Endodermal cell (in vitro differentiated cells): ENCODE measurements around the gene COL24A1. TPM values are rescaled to one million over a fixed set of nuclear protein-coding genes. Genes with fewer than 3 reads are reported as not detected.

Source experiments
- DNase-seq: peaks from one replicate; pipeline ENCODE4 v3.0.0-alpha.2; 2017
- H3K27ac ChIP-seq: 2 replicates; pipeline ENCODE4 v1.5.1; 2013; ENCODE audit warnings: mild to moderate bottlenecking, low read depth, low read length, moderate library complexity
- H3K27me3 ChIP-seq: 2 replicates; pipeline ENCODE4 v1.6.1; 2013; ENCODE audit warnings: mild to moderate bottlenecking, low read length, moderate library complexity; ENCODE audit not compliant: insufficient read depth, control insufficient read depth, poor library complexity, severe bottlenecking
- H3K36me3 ChIP-seq: 2 replicates; pipeline ENCODE4 v1.7.0; 2013; ENCODE audit warnings: mild to moderate bottlenecking, low read length, moderate library complexity; ENCODE audit not compliant: control insufficient read depth, insufficient read depth
- H3K4me1 ChIP-seq: one replicate; pipeline ENCODE4 v1.7.0; 2013; ENCODE audit warnings: low read length; ENCODE audit not compliant: control insufficient read depth, insufficient read depth
- H3K4me3 ChIP-seq: 2 replicates; pipeline ENCODE4 v1.5.1; 2013; ENCODE audit warnings: mild to moderate bottlenecking, low read length, moderate library complexity
- H3K9ac ChIP-seq: 2 replicates; pipeline ENCODE4 v1.6.1; 2013; ENCODE audit warnings: mild to moderate bottlenecking, low read length, moderate library complexity; ENCODE audit not compliant: poor library complexity, severe bottlenecking; ENCODE audit errors: extremely low read depth
- H3K9me3 ChIP-seq: 2 replicates; pipeline ENCODE4 v1.6.1; 2013; ENCODE audit warnings: mild to moderate bottlenecking, low read length, moderate library complexity; ENCODE audit not compliant: control insufficient read depth
- H3K27ac Mint-ChIP-seq: 2 replicates; pipeline ENCODE4 v1.8.0; 2020; ENCODE audit warnings: mixed read lengths
- H3K27me3 Mint-ChIP-seq: 2 replicates; pipeline ENCODE4 v1.8.0; 2021; ENCODE audit warnings: mild to moderate bottlenecking, mixed read lengths; ENCODE audit not compliant: insufficient read depth
- H3K36me3 Mint-ChIP-seq: 2 replicates; pipeline ENCODE4 v1.8.0; 2020; ENCODE audit warnings: low read depth, mixed read lengths
- H3K4me1 Mint-ChIP-seq: 2 replicates; pipeline ENCODE4 v1.8.0; 2020; ENCODE audit warnings: mixed read lengths
- H3K4me3 Mint-ChIP-seq: 2 replicates; pipeline ENCODE4 v1.8.0; 2020; ENCODE audit warnings: mild to moderate bottlenecking, moderate library complexity, mixed read lengths
- H3K9me3 Mint-ChIP-seq: 2 replicates; pipeline ENCODE4 v1.8.0; 2020; ENCODE audit warnings: mild to moderate bottlenecking, mixed read lengths
- WGBS, 2 experiments: methylation state at CpG; one replicate each; pipeline versions ENCODE4 v1.1.5 to v1.1.7; 2013; ENCODE audit warnings: missing lambda C conversion rate in 2 of 2, mixed read lengths in 1 of 2; ENCODE audit not compliant: insufficient coverage in 1 of 2, insufficient read length in 1 of 2; 5-methylcytosine and 5-hydroxymethylcytosine counted together
- total RNA-seq, 2 donors: library from RNA; stranded (reverse); fragmentation: NEBNext Ultra II Directional in 1 of 2; extraction: Animal tissue kit (Norgen Biotek cat#: 25700) in 1 of 2; gene quantifications; 2 replicates in 1 of 2; 3 replicates in 1 of 2; pipeline ENCODE4 v1.2.1, GENCODE V29; 2021
- TF ChIP-seq, protein P1 (sequence below): fragments of 200-600 bp; sonication (generic); conservative IDR thresholded peaks from 2 replicates; pipeline ENCODE4 v1.5.0; 2021; ENCODE audit warnings: antibody characterized with exemption, mild to moderate bottlenecking

COL24A1 gene
- total RNA-seq, 2 donors from 2014 or later: 0.84 to 0.95 TPM

DNA sequence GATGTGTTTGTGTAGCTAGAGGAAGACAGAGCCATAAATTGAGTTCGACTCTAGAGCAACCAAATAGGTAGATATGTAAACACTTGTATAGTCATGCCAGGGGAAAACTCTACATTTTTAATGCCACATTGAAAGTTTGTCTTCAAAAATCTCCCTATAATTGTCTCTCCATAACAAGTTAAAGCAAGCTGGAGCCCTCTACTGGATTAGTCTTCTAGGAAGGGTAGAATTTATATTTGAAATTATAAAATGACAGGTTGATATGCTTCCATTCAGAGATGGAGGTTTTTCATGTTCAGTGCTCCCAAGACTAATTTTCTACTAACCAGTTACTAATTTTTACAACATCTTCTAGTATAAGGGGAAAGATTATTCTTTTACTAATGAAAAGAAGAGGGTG lies 13.1 kb upstream of the COL24A1 start:
- no peak overlapping the region for H3K9ac ChIP-seq
- Mint-ChIP-seq H3K4me3 (no peak overlapping the region), H3K9me3 (peaks cover 17% of the 10 kb centered on the region), H3K4me1 (no peaks in the 10 kb centered on the region), H3K27ac (no peak overlapping the region), H3K27me3 (peaks cover 13% of the 10 kb centered on the region), H3K36me3 (no peaks in the 10 kb centered on the region)
- H3K36me3 ChIP-seq: no peaks in the 10 kb centered on the region
- H3K9me3 ChIP-seq: no peaks in the 10 kb centered on the region
- DNase-seq: no peak
- no peak overlapping the region for H3K4me3 ChIP-seq
- no peaks in the 10 kb centered on the region for H3K4me1 ChIP-seq
- WGBS, 2 experiments: 58% methylated on average over 1 of the region's 1 CpG; no CpG with 5 or more reads in 1 of the 2 experiments
- TF ChIP-seq, protein P1, sequence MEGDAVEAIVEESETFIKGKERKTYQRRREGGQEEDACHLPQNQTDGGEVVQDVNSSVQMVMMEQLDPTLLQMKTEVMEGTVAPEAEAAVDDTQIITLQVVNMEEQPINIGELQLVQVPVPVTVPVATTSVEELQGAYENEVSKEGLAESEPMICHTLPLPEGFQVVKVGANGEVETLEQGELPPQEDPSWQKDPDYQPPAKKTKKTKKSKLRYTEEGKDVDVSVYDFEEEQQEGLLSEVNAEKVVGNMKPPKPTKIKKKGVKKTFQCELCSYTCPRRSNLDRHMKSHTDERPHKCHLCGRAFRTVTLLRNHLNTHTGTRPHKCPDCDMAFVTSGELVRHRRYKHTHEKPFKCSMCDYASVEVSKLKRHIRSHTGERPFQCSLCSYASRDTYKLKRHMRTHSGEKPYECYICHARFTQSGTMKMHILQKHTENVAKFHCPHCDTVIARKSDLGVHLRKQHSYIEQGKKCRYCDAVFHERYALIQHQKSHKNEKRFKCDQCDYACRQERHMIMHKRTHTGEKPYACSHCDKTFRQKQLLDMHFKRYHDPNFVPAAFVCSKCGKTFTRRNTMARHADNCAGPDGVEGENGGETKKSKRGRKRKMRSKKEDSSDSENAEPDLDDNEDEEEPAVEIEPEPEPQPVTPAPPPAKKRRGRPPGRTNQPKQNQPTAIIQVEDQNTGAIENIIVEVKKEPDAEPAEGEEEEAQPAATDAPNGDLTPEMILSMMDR: no peak
- no peak overlapping the region for H3K27ac ChIP-seq
- no peaks in the 10 kb centered on the region for H3K27me3 ChIP-seq

DNA sequence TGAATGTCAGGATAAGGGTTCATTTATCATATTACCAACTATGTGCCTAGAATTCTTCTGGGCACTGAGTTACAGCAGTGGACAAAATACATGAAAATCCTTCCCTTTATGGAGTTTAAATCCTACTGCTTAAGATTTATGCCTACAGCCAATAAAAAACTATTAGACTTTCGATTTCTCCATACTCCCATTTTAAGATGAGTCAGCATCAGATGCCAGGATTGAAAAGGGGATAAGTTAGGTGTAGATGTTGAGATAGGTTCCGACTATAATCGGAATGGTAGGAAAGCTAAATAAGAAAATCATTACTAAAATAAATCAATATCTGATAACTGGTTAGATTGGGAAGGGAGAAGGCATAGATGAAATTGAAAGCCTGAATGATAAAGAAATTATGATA lies 3.2 kb upstream of the COL24A1 start:
- peaks cover 5% of the 10 kb centered on the region for H3K9me3 Mint-ChIP-seq
- Histone ChIP-seq H3K4me1 (no peaks in the 10 kb centered on the region), H3K27ac (no peak overlapping the region), H3K27me3 (peaks cover 47% of the 10 kb centered on the region), H3K36me3 (no peaks in the 10 kb centered on the region), H3K4me3 (no peak overlapping the region), H3K9ac (no peak overlapping the region), H3K9me3 (no peaks in the 10 kb centered on the region)
- no peaks in the 10 kb centered on the region for H3K36me3 Mint-ChIP-seq
- peaks cover 56% of the 10 kb centered on the region for H3K27me3 Mint-ChIP-seq
- peaks cover 13% of the 10 kb centered on the region for H3K4me1 Mint-ChIP-seq
- no peak for DNase-seq
- WGBS, 2 experiments: 80% methylated on average over 1 of the region's 3 CpGs; no CpG with 5 or more reads in 1 of the 2 experiments
- no peak overlapping the region for H3K4me3 Mint-ChIP-seq
- TF ChIP-seq, protein P1: no peak
- no peak overlapping the region for H3K27ac Mint-ChIP-seq

DNA sequence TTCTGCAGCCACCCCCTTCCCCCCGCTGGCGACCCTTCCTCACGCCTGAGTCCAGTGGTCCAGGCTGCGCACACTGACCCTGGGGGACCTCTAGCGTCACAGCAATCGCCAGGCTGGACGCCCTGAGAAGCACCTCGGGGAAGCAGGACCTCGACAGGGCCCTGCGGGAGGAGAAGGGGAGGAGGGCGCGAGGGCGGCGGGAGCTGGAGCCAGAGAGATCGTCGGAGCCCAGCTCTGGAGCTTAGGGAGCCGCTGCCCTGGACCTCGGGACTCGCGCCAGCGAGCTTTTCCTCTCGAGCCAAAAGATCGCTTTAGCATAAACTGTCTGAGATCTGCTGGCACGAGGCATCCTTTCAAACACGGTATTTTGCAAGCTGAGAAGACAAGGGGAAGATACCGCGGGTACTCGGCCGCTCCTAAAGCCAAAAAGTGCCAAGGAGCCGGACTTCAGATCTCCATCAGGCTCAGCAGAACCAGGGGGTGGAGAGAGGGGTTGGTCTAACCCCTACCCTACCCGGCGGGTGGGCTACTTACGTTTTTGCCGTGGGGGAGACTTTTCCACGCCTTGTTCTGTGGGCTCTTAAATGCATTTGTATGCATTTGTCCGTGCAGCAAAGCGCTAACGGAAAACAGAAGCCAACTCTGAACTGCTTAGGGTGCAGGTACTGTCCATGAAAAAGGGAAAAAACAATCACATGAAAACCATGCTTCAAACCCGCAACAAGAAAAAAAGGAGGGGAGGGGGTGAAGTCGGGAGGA lies 586 bp downstream of the COL24A1 start:
- no peak overlapping the region for H3K9ac ChIP-seq

More for the DNA sequence above, 586 bp downstream of the COL24A1 start:
- Histone ChIP-seq H3K4me3 (peak overlapping the region; percentile 80), H3K27me3 (peaks cover 69% of the 10 kb centered on the region), H3K4me1 (no peaks in the 10 kb centered on the region), H3K36me3 (no peaks in the 10 kb centered on the region), H3K27ac (no peak overlapping the region), H3K9me3 (no peaks in the 10 kb centered on the region)
- Mint-ChIP-seq H3K4me3 (peak overlapping the region; percentile 61), H3K4me1 (peaks cover 18% of the 10 kb centered on the region), H3K27ac (no peak overlapping the region), H3K36me3 (no peaks in the 10 kb centered on the region), H3K9me3 (peaks cover 3% of the 10 kb centered on the region), H3K27me3 (peaks cover 85% of the 10 kb centered on the region)
- WGBS, 2 experiments: 0 to 2% methylated on average over 9 to 40 of the region's 40 CpGs
- DNase-seq: peak; percentile 79
- TF ChIP-seq, protein P1: no peak
